Lower lobe of right lung (tissue), 2 donors: ENCODE data around the gene MAMDC2. TPM values are rescaled to one million over a fixed set of nuclear protein-coding genes. Genes with fewer than 3 reads are reported as not detected.
A peak's percentile ranks its signal among the peaks of the same experiment; 100 is the strongest.

Experiments
- ATAC-seq, 2 donors: fragments of 200-7000 bp; cut with Tn5 transposase; one replicate each; pipeline ENCODE4 v1.9.1; 2020 to 2022; ENCODE audit warnings: mild to moderate bottlenecking in 2 of 2, moderate library complexity in 2 of 2
- DNase-seq: peaks from one replicate; pipeline ENCODE4 v3.0.0-alpha.2; 2020
- H3K27ac ChIP-seq: fragments of 200-600 bp; one replicate; pipeline ENCODE4 v1.8.0; 2022
- H3K27me3 ChIP-seq: fragments of 200-600 bp; one replicate; pipeline ENCODE4 v1.8.0; 2022; ENCODE audit warnings: low read depth
- H3K36me3 ChIP-seq: fragments of 200-600 bp; one replicate; pipeline ENCODE4 v1.8.0; 2022; ENCODE audit warnings: mild to moderate bottlenecking
- H3K4me1 ChIP-seq: fragments of 200-600 bp; one replicate; pipeline ENCODE4 v1.8.0; 2022
- H3K4me3 ChIP-seq: fragments of 200-600 bp; one replicate; pipeline ENCODE4 v1.8.0; 2022; ENCODE audit warnings: mild to moderate bottlenecking
- H3K9me3 ChIP-seq: fragments of 200-600 bp; one replicate; pipeline ENCODE4 v1.8.0; 2022
- intact Hi-C: fragments of 100-400 bp; cut with DNase I; formaldehyde crosslinking; loops from one replicate; pipeline ENCODE4 v1.11.0; 2022
- total RNA-seq: library from RNA; stranded (reverse); fragmentation: NEBNext Ultra II Directional; extraction: Animal tissue kit (Norgen Biotek cat#: 25700); gene quantifications from one replicate; pipeline ENCODE4 v1.2.1, GENCODE V29; 2021
- TF ChIP-seq, protein P1 (sequence below): fragments of 200-600 bp; IDR thresholded peaks from one replicate; pipeline ENCODE4 v1.8.0; 2022; ENCODE audit warnings: antibody characterized with exemption, mild to moderate bottlenecking
- donor health status: DM: no; HTN: yes; CAD: no; lungs with severe emphysema.

The MAMDC2 gene
- total RNA-seq, 1 donor from 2014 or later = 35.1 TPM

DNA sequence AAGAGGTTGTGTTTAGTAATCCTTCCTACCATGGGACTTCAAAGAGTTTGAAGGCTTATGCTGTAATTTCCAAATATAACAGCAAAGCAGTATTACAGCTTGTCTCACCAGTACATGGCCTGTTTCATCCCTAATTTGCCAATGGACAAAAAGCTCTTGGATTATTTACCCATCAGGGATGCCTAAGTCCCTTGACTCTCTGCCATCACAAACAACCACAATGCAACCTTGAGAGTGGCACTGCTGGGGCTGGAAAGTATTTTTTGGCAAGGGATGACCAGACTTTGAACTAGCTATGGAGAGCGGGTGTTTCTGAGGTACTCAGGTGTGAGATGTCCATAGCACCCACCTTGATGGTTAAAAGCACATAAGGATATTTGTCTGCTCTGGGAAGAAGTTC, 9.1 kb downstream of the MAMDC2 start:
- Histone ChIP-seq H3K36me3 (no peaks in the 10 kb centered on the region), H3K27ac (no peak overlapping the region), H3K27me3 (no peaks in the 10 kb centered on the region), H3K4me1 (peaks cover 29% of the 10 kb centered on the region), H3K4me3 (no peak overlapping the region), H3K9me3 (no peaks in the 10 kb centered on the region)
- intact Hi-C loops = no loop called here
- TF ChIP-seq, protein P1, sequence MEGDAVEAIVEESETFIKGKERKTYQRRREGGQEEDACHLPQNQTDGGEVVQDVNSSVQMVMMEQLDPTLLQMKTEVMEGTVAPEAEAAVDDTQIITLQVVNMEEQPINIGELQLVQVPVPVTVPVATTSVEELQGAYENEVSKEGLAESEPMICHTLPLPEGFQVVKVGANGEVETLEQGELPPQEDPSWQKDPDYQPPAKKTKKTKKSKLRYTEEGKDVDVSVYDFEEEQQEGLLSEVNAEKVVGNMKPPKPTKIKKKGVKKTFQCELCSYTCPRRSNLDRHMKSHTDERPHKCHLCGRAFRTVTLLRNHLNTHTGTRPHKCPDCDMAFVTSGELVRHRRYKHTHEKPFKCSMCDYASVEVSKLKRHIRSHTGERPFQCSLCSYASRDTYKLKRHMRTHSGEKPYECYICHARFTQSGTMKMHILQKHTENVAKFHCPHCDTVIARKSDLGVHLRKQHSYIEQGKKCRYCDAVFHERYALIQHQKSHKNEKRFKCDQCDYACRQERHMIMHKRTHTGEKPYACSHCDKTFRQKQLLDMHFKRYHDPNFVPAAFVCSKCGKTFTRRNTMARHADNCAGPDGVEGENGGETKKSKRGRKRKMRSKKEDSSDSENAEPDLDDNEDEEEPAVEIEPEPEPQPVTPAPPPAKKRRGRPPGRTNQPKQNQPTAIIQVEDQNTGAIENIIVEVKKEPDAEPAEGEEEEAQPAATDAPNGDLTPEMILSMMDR = no peak
- no peak for ATAC-seq
- no peak for DNase-seq

DNA sequence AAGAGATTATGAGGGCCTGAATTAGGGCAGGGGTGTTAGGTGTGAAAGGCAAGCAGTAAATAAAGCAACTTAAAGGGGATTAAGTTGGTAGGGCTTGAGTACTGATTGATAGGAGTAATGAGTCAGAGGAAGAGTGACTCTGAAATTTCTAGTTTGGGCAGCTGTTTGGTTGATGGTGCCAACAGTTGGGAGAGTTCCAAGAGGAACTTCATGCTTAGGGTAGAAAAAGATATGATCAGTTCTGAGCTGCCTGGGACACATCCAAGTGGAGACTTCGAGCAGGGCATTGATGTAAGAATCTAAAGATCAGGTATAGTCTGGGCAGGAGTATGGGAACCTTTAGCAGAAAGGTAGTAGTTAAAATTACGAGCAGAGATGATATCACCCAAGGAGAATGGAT, 10.2 kb downstream of the MAMDC2 start:
- no peak overlapping the region for H3K4me3 ChIP-seq
- H3K4me1 ChIP-seq = peaks cover 25% of the 10 kb centered on the region
- H3K27me3 ChIP-seq = no peaks in the 10 kb centered on the region
- intact Hi-C loops = no loop called here
- TF ChIP-seq, protein P1 = no peak
- H3K36me3 ChIP-seq = no peaks in the 10 kb centered on the region
- H3K9me3 ChIP-seq = no peaks in the 10 kb centered on the region
- DNase-seq (no peak), ATAC-seq (peak in 1 of 2 donors; percentile 11)
- H3K27ac ChIP-seq = no peak overlapping the region

DNA sequence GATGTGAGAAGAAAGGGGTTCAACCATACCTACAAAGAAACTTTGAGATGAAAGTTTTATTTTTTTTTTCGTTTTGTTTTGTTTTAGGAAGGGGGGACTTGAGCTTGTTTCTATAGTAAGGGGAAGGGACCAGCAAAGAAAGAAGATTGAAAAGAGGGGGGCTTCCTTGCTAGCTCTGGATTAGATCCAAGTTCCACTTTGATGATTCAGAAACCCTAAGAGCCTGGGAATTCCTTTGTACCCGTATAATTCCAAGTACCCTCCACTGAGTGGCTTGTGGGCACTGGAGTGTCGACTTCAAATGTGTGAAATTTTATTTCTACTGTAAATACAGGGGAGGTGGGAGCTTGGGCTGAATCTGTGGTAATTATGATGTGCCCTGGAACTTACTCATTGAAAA, 10.9 kb downstream of the MAMDC2 start:
- Histone ChIP-seq H3K4me3 (no peak overlapping the region), H3K4me1 (peaks cover 19% of the 10 kb centered on the region), H3K9me3 (no peaks in the 10 kb centered on the region), H3K27me3 (no peaks in the 10 kb centered on the region), H3K27ac (no peak overlapping the region), H3K36me3 (no peaks in the 10 kb centered on the region)
- intact Hi-C loops = no loop called here
- TF ChIP-seq, protein P1 = no peak
- DNase-seq (no peak), ATAC-seq (no peak)

DNA sequence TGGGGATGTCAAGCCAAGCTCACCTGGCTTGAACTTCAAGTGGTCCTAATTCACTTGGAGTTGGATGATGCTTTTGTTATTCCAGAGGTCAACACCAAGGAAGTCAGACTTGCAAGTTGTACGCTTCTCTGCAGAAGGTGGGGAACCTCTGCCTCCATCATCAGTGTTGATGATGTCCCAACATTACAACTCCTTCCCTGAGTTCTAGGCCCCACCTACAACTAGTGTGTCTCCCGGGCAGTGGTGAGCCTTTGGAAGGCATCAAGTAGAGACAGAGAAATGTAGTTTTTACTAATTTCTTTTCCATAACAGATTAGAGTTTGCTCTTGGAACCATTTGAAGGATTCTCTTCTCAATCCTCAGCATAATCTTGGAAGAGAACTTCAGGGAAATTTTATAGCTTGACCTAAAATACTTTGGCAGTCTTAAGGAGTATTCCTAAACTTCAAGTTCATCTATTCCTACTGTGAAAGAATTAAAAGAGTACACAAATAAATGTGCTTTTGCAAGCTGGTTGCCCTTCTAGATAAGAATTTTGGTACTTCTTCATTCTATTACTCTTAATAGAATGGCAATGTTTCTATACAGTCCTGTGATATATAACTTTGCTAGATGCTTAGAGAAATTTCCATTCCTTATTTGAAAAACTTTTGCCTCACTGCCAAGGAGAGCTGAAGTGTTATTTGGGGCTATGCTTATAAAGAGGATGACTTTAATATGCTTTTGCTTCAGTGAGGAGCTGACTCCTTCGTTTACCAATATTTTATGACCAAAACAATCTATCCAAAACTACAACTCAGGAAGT, 12.0 kb downstream of the MAMDC2 start:
- TF ChIP-seq, protein P1 = no peak

DNA sequence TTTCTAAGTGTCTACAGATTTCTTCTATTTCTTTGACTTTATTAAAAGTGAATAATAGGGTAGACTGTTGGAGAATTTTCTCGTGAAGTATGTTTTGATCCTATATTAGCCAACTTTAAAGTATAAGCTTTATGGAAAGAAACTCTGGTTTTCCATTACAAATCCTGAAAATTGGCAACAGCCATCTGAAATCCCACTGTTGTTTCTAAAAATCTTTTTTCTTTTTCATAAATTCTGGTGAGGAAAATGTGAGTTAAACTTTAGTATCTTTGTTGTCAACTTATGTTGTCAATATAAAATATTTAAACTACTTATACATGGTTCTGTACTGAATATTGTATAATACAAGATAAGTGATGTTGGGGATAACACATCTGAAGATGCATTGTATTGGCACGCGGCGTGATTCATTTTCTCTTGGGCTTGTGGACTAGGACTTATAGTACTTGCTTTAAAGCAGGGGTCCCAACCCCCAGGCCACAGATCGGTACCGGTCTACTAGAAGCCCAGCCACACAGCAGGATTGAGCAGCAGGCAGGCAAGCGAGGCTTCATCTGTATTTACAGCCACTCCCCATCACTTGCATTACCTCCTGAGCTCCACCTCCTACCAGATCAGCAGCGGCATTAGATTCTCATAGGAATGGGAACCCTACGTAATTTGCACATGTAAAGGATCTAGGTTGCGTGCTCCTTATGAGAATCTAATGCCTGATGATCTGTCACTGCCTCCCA, 12.7 kb downstream of the MAMDC2 start:
- intact Hi-C loops = no loop called here
- Histone ChIP-seq H3K9me3 (no peaks in the 10 kb centered on the region), H3K27ac (no peak overlapping the region), H3K4me3 (no peak overlapping the region), H3K36me3 (no peaks in the 10 kb centered on the region), H3K4me1 (peaks cover 12% of the 10 kb centered on the region), H3K27me3 (no peaks in the 10 kb centered on the region)
- ATAC-seq = no peak
- TF ChIP-seq, protein P1 = no peak
- DNase-seq = no peak

More for the DNA sequence above, 12.0 kb downstream of the MAMDC2 start:
- ATAC-seq (no peak), DNase-seq (no peak)
- Histone ChIP-seq H3K4me1 (peaks cover 12% of the 10 kb centered on the region), H3K27me3 (no peaks in the 10 kb centered on the region), H3K27ac (no peak overlapping the region), H3K36me3 (no peaks in the 10 kb centered on the region), H3K9me3 (no peaks in the 10 kb centered on the region), H3K4me3 (no peak overlapping the region)
- intact Hi-C loops = no loop called here
